COLO668 (cell line): ENCODE measurements around the gene CASZ1.

Experiments used
- DNase-seq: peaks from one replicate; lab custom pipeline; 2025; ENCODE audit not compliant: unreplicated experiment; lab: John Stamatoyannopoulos, UW

The CASZ1 gene

GRCh38 chr1:10589074-10589473 is 207.4 kb downstream of the CASZ1 start:
- DNase-seq, result no peak

GRCh38 chr1:10588640-10589039 is 207.8 kb downstream of the CASZ1 start:
- no peak for DNase-seq
